ENCODE results near the gene MC1R.

DNA sequence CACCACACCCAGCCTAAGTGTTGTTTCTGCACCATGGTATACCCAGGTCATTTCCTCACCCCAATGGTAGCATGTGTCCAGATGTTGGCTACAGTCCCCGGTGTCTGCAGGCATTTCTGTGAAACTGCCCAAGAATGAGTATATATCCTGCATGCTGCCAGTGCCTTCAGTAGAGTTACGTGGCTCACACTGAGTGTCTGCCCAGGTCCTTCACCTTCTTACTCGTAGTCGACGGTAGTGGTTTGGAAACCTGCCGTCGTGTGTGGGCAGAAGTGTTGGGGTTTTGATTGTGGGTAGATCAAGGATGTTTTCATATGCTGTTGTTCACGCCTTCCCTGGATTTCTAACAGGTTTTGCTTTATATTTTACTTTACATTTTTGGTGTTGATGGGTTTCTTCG is 28.5 kb upstream of the MC1R start:
- no peak for TF ChIP-seq CTCF (IDR thresholded peaks at IDR 0.05; ENCODE audit: borderline replicate concordance, extremely low read depth, low read length, poor library complexity, severe bottlenecking)
- no peak for TF ChIP-seq EZH2 (IDR thresholded peaks at IDR 0.05; ENCODE audit: borderline replicate concordance, low read depth, low read length, severe bottlenecking)

Measured in DND-41 (cell line).